ENCODE results near the gene PDZD4.

PDZD4 gene

GRCh38 chrX:153871451-153871850, 41.1 kb upstream of the PDZD4 start:
- no peak for DNase-seq (ENCODE audit: low spot score)
- CTCF ChIA-PET: interaction anchor here (0.6 kb wide), 1 partner anchor 52 kb away, joined by 5 read pairs; no protein-coding TSS in a partner anchor
- TF ChIP-seq CTCF (conservative IDR thresholded peaks at IDR 0.05; ENCODE audit: low read depth): no peak
- H3K27ac ChIP-seq: no peak overlapping the region
- POLR2A ChIA-PET (ENCODE audit: low non-redundant PET): no interaction called here

- no peak for TF ChIP-seq CTCF (conservative IDR thresholded peaks at IDR 0.05; ENCODE audit: low read depth)
- ChIA-PET CTCF (no interaction called here), POLR2A (ENCODE audit: low non-redundant PET) (no interaction called here)
- H3K27ac ChIP-seq: no peak overlapping the region
- no peak for DNase-seq (ENCODE audit: low spot score)
Measured at GRCh38 chrX:153870791-153871360, 40.5 kb upstream of the PDZD4 start.

- ChIA-PET CTCF (no interaction called here), POLR2A (ENCODE audit: low non-redundant PET) (no interaction called here)
- no peak for DNase-seq (ENCODE audit: low spot score)
- no peak for TF ChIP-seq CTCF (conservative IDR thresholded peaks at IDR 0.05; ENCODE audit: low read depth)
- H3K27ac ChIP-seq: no peak overlapping the region
Measured at GRCh38 chrX:153870288-153870690, 39.9 kb upstream of the PDZD4 start.

GRCh38 chrX:153869473-153870287, 39.3 kb upstream of the PDZD4 start:
- DNase-seq (ENCODE audit: low spot score): no peak
- ChIA-PET POLR2A (ENCODE audit: low non-redundant PET) (no interaction called here), CTCF (no interaction called here)
- H3K27ac ChIP-seq: no peak overlapping the region
- no peak for TF ChIP-seq CTCF (conservative IDR thresholded peaks at IDR 0.05; ENCODE audit: low read depth)

GRCh38 chrX:153868576-153869472, 38.5 kb upstream of the PDZD4 start:
- no peak for DNase-seq (ENCODE audit: low spot score)

More at GRCh38 chrX:153868576-153869472, 38.5 kb upstream of the PDZD4 start:
- ChIA-PET CTCF (no interaction called here), POLR2A (ENCODE audit: low non-redundant PET) (no interaction called here)
- TF ChIP-seq CTCF (conservative IDR thresholded peaks at IDR 0.05; ENCODE audit: low read depth): no peak
- no peak overlapping the region for H3K27ac ChIP-seq

All from RWPE1 (cell line).